Measurements from ENCODE around the gene SPRYD3.

DNA sequence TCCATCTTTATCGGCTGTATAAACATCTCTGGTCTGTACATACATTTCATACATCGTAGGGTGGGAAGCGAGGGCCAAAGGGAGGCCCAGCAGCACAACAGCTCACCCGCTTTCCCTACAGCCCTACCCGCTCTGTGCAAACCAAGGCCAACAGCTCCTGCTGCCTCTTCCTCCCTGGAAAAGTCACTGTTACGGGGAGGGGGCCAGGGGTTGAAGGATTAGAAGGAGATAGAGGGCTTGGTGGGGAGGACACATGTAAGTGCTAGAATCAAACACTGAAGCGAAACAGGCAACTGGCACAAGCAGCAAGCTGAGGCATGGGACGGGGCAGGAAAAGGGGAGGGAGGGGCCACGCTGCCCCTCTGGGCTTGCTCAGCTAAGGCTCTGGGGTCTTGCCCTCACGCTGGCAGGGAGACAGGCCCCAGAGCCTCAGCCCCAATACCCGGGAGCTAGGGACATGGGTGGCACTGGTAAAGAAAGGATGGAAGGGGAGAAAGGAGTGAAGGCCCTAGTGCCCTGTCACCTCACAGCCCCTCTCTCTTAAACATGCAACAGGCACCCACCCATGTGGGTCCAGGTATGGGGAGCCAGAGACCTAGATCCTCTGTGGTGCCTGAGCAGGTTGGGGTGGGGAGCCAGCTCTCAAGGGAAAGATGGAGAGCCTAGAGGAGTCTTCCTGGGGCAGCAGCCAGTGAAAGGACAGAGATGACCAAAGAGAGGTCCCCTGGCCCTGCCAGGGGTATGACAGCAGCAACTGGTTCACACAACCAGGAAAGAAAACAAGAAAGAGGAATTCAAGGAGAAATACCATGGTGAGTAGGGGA, 14.4 kb downstream of the SPRYD3 start:
- TF ChIP-seq, protein P1, sequence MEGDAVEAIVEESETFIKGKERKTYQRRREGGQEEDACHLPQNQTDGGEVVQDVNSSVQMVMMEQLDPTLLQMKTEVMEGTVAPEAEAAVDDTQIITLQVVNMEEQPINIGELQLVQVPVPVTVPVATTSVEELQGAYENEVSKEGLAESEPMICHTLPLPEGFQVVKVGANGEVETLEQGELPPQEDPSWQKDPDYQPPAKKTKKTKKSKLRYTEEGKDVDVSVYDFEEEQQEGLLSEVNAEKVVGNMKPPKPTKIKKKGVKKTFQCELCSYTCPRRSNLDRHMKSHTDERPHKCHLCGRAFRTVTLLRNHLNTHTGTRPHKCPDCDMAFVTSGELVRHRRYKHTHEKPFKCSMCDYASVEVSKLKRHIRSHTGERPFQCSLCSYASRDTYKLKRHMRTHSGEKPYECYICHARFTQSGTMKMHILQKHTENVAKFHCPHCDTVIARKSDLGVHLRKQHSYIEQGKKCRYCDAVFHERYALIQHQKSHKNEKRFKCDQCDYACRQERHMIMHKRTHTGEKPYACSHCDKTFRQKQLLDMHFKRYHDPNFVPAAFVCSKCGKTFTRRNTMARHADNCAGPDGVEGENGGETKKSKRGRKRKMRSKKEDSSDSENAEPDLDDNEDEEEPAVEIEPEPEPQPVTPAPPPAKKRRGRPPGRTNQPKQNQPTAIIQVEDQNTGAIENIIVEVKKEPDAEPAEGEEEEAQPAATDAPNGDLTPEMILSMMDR (IDR thresholded peaks at IDR 0.05), result no peak
- peak in 1 of 3 donors; percentile 14 for TF ChIP-seq POLR2AphosphoS5 (IDR thresholded peaks at IDR 0.05)
